Chondrocyte (in vitro differentiated cells): ENCODE data around the gene SMIM41. TPM values are rescaled to one million over a fixed set of nuclear protein-coding genes. Genes with fewer than 3 reads are reported as not detected.

Experiments
- DNase-seq: peaks from one replicate; pipeline ENCODE4 v3.0.0; 2021; ENCODE audit warnings: mixed read lengths, low spot score
- H3K27ac Mint-ChIP-seq: one replicate; pipeline ENCODE4 v1.8.0; 2021; ENCODE audit warnings: mild to moderate bottlenecking, moderate library complexity, mixed read lengths; ENCODE audit not compliant: unreplicated experiment
- H3K27me3 Mint-ChIP-seq: 2 replicates; pipeline ENCODE4 v1.8.0; 2021; ENCODE audit warnings: low read depth, mixed read lengths
- H3K36me3 Mint-ChIP-seq: 2 replicates; pipeline ENCODE4 v1.8.0; 2021; ENCODE audit warnings: low read depth, mixed read lengths
- H3K4me1 Mint-ChIP-seq: 2 replicates; pipeline ENCODE4 v1.8.0; 2021; ENCODE audit warnings: low read depth, mild to moderate bottlenecking, mixed read lengths
- H3K4me3 Mint-ChIP-seq: one replicate; pipeline ENCODE4 v1.8.0; 2021; ENCODE audit warnings: mild to moderate bottlenecking, moderate library complexity, mixed read lengths; ENCODE audit not compliant: unreplicated experiment
- H3K9me3 Mint-ChIP-seq: 2 replicates; pipeline ENCODE4 v1.8.0; 2021; ENCODE audit warnings: low read depth, mixed read lengths
- total RNA-seq: library from RNA; stranded (reverse); gene quantifications from 3 replicates; pipeline ENCODE4 v1.2.1, GENCODE V29; 2021
- TF ChIP-seq, protein P1 (sequence below): fragments of 200-600 bp; sonication (generic); IDR thresholded peaks from 2 replicates; pipeline ENCODE4 v1.5.0; 2021; ENCODE audit warnings: antibody characterized with exemption, mild to moderate bottlenecking, moderate library complexity

The SMIM41 gene
- total RNA-seq, 1 donor from 2014 or later, result not detected

DNA sequence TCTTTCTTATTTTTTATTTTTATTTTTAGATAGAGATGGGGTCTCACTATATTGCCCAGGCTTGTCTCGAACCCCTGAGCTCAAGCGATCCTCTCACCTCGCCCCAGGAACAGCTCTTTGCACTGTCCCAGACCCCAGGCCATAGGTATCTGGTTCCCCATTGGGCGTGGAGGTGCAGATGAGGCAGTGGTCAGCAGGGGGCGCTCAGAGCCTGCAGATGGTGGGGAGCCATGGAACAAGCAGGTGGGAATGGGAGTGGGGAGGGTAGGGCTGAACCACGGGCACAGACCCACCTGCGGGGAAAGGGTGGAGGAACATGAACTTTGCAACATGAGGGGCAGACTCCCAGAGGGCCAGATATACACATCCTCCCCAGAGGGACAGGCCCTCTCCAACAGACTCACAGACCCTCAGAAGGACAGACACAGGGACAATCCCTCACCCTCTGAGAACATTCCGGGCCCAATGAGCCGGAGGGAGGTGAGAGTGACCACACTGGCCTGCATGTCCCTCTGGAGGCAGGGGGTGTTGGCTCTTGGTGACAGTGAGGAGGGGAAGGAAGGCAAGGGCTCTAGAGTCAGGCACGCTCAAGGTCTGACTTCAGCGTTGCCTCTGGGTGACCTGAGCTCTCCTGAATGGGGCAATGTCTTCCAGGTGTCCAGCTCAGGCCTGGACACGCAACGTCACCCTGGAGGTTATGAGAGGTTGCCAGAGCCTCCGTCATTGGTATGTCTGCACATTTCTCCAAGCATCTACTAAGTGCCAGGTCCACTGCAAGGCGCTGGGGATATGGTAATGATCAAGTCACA lies 77.5 kb downstream of the SMIM41 start:
- Mint-ChIP-seq H3K27me3 (no peaks in the 10 kb centered on the region), H3K36me3 (no peaks in the 10 kb centered on the region), H3K4me1 (peaks cover 16% of the 10 kb centered on the region), H3K9me3 (no peaks in the 10 kb centered on the region), H3K4me3 (no peak overlapping the region), H3K27ac (no peak overlapping the region)
- DNase-seq, result peak; percentile 92
- TF ChIP-seq, protein P1, sequence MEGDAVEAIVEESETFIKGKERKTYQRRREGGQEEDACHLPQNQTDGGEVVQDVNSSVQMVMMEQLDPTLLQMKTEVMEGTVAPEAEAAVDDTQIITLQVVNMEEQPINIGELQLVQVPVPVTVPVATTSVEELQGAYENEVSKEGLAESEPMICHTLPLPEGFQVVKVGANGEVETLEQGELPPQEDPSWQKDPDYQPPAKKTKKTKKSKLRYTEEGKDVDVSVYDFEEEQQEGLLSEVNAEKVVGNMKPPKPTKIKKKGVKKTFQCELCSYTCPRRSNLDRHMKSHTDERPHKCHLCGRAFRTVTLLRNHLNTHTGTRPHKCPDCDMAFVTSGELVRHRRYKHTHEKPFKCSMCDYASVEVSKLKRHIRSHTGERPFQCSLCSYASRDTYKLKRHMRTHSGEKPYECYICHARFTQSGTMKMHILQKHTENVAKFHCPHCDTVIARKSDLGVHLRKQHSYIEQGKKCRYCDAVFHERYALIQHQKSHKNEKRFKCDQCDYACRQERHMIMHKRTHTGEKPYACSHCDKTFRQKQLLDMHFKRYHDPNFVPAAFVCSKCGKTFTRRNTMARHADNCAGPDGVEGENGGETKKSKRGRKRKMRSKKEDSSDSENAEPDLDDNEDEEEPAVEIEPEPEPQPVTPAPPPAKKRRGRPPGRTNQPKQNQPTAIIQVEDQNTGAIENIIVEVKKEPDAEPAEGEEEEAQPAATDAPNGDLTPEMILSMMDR, result peak; percentile 99

DNA sequence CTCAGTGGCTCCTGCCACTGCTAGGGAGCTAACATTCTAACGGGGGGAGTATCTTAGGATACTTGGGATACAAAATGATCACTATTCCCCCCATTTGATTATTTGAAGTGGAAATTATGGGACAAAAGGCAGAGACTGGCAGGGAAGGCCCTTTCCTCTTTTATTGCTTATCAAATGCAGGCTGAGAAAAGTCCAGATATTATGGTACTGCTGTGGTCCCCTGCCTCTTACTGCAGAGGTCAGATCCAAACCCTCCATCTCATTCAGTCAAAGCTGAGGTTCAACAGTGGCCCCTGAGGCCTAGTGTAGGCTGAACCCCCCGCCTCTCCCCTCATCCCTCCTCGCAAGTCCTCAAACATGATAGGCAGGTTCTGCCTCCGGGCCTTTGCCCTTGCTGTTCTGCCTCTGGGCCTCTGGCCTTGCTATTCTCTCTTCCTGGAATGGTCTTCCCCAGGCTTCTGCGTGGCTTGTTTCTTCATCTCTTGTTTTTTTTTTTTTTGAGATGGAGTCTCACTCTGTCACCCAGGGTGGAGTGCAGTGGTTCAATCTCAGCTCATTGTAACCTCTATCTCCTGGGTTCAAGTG lies 78.2 kb downstream of the SMIM41 start:
- no peak overlapping the region for H3K4me3 Mint-ChIP-seq
- peaks cover 16% of the 10 kb centered on the region for H3K4me1 Mint-ChIP-seq
- H3K36me3 Mint-ChIP-seq, result no peaks in the 10 kb centered on the region
- no peaks in the 10 kb centered on the region for H3K9me3 Mint-ChIP-seq
- TF ChIP-seq, protein P1, result no peak
- no peak for DNase-seq
- H3K27me3 Mint-ChIP-seq, result no peaks in the 10 kb centered on the region
- H3K27ac Mint-ChIP-seq, result no peak overlapping the region

Other genes starting within 250 kb of the SMIM41 start
- gene FIGNL2, start 231.0 kb upstream of the SMIM41 start, total RNA-seq, result 0.26 to 0.30 TPM in 2 of 3 replicates, not detected in the other
- gene ANKRD33, start 191.6 kb upstream of the SMIM41 start, total RNA-seq, result not detected in 3 replicates
- gene ACVRL1, start 172.2 kb upstream of the SMIM41 start, total RNA-seq, result 0.36 to 0.60 TPM in 2 of 3 replicates, not detected in the other
- 9.9 to 10.6 TPM (median 10.0 TPM) in 3 replicates for gene ACVR1B, start 128.0 kb upstream of the SMIM41 start, total RNA-seq
- gene TAMALIN, start 72.8 kb upstream of the SMIM41 start, total RNA-seq, result 11.1 to 15.7 TPM (median 13.7 TPM) in 3 replicates
- 5.7 to 7.6 TPM (median 7.3 TPM) in 3 replicates for gene NR4A1, start 28.3 kb upstream of the SMIM41 start, total RNA-seq
- gene ATG101, start 9.7 kb upstream of the SMIM41 start, total RNA-seq, result 48.0 to 55.1 TPM (median 50.5 TPM) in 3 replicates
- 10.7 to 17.0 TPM (median 12.1 TPM) in 3 replicates for gene KRT80, start 112.3 kb downstream of the SMIM41 start, total RNA-seq
- 187 to 277 TPM (median 266 TPM) in 3 replicates for gene KRT7, start 153.5 kb downstream of the SMIM41 start, total RNA-seq
- 0.44 to 0.92 TPM (median 0.67 TPM) in 3 replicates for gene KRT86, start 194.9 kb downstream of the SMIM41 start, total RNA-seq
- gene KRT81, start 211.8 kb downstream of the SMIM41 start, total RNA-seq, result 1.1 to 2.2 TPM (median 1.3 TPM) in 3 replicates
- gene KRT83, start 241.7 kb downstream of the SMIM41 start, total RNA-seq, result not detected in 3 replicates